Measurements from ENCODE around the gene OGFR.

The OGFR gene

DNA sequence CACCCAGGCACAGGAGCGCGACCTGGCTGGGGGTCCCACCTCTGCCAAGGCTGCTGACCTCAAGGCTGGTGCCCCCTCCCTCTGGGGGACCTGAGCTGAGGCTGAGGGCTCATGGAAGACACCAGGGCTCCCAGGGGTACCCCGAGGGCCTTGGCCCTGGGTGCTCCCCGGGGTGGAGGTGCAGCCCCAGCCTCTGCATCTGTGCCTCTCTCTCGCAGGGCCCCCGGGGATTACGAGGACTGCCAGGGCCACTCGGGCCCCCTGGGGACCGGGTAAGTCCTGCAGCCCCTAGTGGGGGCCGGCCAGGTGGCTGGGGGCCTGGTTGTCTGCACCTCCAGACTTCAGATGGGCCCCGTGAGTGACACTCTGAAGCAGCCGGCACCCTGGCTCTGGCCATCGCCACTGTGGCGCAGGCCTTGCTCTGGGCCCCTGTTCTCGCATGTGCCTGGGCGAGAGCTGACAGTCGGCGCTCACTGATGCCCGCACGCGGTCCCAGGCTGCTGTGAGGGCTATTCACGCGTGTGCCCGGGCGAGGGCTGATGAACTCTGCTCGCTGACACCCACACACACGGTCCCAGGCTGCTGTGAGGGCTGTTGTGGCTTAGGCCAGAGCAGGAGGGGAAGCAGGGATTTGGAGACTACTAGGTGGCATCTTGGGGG, 21.5 kb downstream of the OGFR start:
- DNase-seq (ENCODE audit: low read depth), result no peak

DNA sequence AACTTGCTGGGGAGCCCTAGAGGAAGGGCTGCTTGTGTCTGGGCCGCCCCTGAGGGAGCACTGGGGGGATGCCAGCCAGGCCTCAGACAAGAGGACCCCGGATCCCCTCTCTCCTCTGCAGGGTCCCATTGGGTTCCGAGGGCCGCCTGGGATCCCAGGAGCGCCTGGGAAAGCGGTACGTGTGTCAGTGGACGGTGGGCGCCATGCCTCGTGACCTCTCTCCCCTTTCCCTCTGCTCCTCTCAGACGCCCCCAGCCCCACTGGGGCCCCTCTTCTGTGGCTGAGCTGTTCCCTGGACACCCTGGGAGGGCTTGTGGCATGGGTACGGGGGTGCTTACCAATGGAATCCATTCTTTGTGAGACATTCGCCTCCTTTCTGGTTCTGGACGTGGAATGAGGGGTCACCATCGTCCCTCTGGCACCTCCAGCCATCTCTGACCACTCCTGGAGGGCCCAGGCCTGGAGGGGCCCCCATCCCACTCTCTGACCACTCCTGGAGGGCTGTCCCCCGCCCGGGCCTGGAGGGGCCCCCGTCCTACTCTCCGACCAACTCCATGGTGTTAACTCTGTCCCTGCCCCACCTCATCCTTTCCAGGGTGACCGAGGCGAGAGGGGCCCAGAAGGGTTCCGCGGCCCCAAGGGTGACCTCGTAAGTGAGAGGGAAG, 22.1 kb downstream of the OGFR start:
- DNase-seq (ENCODE audit: low read depth), result no peak

DNA sequence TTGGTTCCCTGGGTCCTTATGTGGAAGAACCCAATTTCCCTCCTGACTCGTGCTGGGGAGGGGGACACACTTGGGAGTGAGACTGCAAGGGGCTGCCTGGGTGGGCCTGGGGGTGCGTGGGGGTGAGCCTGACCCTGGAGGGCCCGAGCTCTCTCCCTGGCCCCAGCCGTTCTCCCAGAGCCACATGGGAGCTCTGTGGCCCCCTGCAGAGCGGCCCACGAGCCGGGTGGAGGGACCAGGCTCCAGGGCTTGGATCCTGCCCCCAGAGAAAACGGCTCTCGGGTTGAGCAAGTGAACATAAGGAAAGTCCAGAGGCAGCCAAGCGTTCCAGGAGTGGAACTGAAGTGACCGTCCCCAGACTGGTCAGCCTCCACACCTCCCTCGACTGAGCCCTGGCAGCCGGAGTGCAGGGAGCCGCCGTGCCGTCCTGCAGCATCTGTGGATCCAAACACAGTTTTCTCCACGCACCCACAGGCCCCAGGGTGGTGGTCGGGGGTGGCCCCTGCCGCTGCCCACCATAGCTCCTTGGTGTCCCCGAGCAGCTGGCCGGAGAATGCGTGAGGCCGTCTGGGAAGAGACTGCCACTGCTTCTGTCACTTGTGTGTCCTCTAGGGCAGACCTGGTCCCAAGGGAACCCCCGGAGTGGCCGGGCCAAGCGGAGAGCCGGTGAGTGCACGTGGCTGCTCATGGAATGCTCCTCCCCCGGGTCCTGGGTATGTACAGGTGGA, 22.8 kb downstream of the OGFR start:
- no peak for DNase-seq (ENCODE audit: low read depth)

DNA sequence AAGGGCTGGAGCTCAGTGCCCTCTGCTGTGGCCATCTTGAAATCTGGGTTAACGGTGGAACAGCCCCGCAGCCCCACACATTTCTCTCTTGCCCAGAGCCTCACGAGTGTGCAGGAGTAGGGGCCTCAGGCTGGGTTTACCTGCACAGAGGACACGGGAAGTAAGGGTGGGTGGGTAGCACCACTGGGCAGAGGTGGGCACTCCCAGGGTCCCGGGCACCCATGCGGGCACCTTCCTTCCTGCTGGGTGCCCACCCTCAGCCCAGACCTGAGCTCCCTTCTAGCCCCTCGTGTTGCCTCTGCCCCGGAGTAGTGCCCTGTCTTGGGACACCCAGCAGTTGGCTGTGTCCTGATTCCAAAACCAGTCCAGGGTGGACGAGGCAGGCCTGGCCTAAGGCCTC, 23.4 kb downstream of the OGFR start:
- DNase-seq (ENCODE audit: low read depth), result no peak

DNA sequence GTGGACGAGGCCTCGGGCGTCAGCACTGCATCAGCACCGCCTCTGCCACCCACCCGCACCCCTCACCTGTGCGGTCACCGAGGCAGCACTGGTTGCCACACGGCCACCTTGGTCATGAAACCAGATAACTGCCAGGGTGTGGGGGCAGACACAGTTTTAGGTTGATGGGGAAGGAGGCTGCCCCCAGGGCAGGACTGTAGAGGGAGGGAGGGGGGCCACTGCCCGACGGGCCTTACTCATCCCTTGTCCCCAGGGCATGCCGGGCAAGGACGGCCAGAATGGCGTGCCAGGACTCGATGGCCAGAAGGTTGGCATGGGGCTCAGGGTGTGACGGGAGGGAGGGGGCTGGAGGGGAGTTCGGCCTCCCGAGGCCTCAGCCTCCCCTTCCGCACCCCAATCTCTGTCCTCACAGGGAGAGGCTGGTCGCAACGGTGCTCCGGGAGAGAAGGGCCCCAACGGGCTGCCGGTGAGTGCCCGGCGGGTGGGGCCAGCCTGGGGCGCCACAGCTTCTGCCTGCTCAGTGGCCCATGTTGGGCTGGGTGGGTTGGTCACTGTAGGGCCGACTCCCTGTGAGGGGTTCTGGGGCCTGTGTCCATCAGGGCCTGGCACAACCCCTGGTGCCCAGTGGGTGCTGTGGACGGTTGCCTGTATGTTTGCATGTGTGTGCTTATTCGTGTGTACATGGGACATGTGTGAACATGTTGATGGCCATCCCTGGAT, 24.0 kb downstream of the OGFR start:
- DNase-seq (ENCODE audit: low read depth), result no peak

DNA sequence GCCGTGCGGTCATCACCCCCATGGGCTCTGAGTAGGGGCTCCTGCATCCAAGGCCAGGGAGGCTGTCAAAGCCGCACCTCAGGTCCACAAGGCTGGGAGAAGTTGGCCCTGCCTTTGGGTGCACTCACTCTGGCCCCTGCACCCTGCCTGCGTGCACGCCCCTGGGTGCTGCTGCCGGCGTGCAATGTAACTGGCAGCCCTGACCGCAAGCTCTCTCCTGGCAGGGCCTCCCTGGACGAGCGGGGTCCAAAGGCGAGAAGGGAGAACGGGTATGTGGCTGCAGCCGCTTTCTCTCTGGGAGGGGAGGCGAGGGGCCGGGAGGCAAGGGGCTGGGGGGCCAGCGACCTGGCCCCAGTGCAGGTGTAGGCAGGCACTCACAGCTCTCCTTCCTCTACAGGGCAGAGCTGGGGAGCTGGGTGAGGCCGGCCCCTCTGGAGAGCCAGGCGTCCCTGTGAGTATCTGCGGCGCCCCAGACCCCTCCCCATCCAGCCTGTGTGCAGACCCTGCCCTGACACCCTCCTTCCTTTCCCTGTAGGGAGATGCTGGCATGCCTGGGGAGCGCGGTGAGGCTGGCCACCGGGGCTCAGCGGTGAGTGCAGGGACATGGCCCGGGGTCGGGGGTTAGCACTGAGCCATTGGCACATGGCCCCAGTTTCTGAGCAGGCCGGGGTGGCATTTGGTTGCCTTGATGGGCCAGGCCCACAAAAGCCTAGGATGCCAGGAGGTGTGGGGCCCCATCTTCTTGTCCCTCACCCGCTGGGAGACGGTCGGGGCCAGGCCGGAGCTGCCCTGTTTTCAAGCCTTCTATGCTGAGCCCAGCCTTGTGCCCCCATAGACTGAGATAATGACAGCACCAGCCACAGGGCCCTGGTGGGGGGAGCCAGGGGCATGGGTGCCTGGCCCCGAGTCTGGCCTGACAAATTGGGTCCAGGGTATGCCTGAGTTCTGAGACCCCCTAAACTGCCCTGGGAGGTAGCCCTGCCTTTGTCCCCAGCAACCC, 24.9 kb downstream of the OGFR start:
- no peak for DNase-seq (ENCODE audit: low read depth)

DNA sequence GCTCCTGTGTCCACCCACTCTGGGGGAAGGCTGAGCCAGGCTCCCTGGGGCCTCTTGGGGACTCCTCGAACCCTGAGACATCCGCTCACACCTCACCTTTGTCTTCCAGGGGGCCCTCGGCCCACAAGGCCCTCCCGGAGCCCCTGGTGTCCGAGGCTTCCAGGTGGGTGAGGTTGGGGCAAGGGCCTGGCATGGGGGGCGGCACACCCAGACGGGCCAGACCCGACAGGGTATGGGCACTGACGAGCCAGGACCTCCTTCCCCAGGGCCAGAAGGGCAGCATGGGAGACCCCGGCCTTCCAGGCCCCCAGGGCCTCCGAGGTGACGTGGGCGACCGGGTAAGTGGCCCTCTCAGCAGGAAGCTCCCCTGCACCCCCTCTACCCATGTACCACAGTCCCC, 25.6 kb downstream of the OGFR start:
- DNase-seq (ENCODE audit: low read depth), result no peak

DNA sequence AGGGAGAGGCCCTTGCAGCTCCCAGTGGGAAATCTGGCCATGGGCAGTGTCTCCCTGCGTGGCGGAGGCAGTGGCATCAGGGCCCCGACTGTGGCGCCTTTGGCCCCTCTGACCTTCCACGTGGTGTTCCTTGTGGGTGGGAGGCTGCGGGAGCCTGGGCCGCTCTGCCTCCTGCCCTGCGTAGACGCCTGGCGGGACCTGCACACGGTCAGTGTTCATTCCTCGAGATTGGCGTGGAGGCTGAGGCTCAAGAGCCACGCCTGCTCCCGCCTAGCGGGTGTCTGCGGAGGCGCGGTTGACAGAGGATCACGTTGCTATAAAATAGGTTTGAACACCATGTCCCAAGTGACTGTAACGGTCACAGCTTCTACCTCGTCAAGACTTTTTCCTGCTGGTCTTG, 26.2 kb downstream of the OGFR start:
- no peak for DNase-seq (ENCODE audit: low read depth)

DNA sequence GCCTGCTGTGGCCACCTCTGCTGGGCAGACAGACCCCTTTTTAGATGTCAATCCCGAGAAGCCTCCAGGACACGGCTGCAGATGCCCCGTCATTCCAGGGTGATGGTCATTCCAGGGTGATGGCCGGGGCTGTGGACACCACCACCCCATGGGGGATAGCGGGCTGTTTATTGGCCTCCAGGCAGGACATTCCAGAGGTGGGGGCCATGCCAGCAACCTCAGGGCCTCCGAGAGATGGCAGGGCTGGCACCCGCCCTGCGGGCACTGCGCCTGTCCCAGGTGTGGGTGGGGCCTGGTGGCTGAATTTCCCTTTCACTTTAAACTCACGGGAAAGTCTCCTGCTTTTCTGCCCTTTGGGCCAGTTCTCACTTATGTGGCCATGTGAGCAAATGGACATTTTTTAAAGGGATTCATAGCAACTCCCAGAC, 26.7 kb downstream of the OGFR start:
- DNase-seq (ENCODE audit: low read depth), result no peak

DNA sequence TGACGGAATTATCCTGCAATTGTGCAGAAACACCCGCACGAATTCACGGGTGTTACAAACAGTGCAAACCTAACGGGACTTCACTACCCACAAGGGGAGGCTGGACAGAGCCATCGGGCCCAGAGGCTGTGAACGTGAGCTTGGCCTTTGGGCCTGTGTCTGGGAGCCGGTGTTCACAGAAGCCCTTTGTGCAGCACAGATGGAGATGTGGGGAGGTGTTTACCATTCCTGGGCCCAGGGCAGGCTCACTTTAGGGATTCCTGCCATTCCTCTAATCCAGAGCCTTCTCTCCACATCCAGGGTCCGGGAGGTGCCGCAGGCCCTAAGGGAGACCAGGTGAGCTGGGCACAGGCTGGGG, 27.2 kb downstream of the OGFR start:
- DNase-seq (ENCODE audit: low read depth), result no peak

DNA sequence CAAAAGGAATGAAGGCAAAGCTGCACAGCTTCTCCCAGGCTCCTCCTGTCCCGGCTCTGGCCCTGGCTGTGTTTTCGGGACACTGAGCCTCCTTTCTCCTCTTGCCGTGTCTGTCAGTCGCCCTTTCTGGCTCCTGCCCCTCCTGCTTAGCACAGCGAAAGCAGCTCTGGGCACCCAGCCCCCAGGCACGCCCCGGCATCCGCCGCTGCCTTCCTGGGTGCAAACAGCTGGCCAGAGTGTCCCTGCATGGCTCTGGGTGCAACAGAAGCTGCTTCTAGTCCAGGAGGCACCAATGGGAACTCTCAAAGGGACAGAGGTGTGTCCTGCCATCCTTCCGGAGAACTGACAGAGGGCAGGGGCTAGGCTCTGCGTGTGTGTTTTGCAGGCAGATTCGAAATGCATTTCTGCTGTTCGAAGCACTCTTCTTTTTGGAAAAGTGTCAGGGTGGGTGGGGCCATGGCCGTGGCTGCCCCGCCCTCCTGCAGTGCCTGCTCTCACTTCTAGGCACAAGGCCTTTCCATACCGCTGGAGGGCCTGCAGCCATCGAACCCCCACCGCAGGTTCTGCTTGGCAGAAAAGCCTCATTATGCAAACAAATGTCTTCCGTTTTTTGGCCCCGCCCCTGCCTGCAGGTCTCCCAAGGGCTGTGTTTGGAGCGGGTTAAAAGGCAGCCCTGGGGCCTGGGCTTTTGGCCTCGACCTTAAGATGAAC, 27.7 kb downstream of the OGFR start:
- DNase-seq (ENCODE audit: low read depth), result peak; percentile 40

DNA sequence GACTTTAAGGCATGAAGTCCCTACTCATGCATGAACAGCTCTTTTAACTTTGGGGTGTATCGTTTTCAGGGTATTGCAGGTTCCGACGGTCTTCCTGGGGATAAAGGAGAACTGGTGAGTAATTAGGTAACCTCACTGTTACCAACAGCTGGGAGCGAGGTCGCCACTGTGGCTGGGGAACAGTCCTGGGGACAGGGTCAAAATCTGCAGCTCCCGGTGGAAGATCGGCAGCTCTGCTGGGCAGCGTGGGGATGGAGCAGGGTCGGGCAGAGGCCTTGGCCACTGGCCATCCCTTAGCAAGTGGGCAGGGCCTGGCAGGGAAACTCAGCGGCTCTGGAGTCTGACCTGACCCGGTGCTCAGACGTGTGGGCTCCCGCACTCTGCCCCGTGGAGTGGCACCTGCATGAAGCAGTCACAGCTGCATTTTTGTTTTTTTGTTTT, 28.3 kb downstream of the OGFR start:
- no peak for DNase-seq (ENCODE audit: low read depth)

DNA sequence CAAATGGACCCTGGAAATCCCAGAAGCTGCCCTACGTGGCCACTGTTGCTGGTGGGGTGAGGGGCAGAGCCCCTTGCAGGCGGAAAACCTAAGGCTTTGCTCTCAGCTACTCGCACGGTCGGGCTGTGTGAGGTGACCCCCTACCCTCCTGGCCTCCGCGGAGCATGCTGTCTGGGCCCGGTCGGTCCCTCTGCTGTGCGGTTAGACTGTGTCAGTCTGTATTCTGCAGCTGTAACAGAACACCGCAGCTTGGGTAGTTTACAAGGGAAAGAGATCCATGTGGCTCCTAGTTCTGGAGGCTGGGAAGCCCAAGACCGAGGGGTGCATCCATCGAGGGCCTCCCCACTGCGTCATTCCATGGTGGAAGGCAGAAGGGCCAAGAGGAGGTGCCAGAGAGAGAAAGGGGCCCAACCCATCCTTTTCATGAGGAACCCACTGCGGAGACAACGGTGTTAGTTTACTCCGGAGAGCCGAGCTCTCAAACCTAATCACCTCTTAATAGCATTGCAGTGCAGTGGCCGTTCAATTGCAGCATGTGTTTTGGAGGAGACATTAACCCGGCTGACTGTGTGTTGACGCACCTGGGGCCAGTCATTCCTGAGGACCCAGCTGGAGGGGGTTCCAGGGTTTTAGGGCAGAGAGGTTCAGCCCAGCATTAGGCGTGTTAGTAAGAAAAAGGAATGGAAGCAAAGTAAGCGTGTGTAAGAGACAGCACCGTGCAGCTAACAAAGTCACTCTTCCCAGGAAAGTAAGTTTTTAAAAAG, 30.5 kb downstream of the OGFR start:
- DNase-seq (ENCODE audit: low read depth), result no peak

DNA sequence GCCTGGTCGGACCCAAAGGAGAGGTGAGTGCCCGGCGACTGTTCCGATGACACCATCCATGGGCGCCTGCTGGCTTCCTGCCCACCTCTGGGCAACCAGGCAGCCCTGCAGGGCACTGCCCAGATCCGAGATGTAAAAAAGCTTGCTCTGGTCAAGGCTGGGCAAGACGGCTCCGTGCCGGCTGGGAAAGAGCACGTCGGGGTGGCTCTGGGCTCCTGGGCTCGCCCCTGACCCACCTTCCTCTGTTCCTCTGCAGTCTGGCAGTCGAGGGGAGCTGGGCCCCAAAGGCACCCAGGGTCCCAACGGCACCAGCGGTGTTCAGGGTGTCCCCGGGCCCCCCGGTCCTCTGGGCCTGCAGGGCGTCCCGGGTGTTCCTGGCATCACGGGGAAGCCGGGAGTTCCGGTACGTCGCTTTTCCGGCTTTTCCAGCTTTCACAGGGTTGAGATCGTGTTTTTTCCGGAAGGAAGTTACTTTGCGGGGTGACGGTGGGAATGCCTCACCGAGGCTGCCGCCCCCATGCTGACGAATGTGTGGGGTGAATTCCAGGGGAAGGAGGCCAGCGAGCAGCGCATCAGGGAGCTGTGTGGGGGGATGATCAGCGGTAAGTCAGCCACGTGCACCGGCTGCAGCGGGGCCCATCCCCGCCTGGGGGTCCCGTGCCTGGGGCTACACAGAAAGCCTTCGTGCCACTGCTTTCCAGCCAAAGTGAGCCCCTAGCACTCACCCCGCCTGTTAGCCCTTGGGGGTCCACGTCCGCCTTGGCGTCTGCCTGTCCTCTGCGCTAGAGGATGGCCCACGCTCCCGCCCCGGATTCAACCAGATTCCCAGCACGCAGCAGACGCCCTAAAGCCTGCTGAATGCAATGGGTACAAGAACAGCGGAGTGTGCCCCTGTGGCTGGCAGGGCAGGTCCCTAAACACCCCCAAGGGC, 31.6 kb downstream of the OGFR start:
- DNase-seq (ENCODE audit: low read depth), result no peak

DNA sequence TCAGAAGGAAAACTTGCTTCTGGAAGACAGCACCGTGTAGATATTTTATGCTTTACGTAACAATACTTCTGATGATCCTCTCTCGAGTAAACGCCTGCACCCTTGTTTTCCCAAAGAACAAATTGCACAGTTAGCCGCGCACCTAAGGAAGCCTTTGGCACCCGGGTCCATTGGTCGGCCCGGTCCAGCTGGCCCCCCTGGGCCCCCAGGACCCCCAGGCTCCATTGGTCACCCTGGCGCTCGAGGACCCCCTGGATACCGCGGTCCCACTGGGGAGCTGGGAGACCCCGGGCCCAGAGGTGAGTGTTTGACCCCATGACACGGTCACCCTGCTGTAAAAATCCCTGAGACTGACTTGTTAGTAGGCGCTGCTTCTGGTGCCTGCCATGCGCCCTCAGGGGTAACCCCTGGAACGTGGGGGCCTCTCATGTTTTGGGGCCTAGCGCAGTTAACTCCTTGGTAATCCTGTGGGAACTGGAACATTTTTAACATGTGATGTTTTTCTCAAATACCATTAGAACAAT, 32.4 kb downstream of the OGFR start:
- DNase-seq (ENCODE audit: low read depth), result no peak

DNA sequence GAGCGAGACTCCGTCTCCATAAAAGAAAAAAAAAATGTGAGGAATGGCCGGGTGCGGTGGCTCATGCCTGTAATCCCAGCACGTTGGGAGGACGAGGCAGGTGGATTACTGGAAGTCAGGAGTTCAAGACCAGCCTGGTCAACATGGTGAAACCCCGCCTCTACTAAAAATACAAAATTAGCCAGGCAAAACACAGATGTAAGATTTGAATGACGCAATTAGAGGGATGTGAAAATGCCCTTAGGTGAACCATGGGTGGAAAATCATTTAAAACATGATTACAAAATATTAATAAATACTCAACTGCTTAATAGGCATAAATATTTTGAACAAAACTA, 33.1 kb downstream of the OGFR start:
- DNase-seq (ENCODE audit: low read depth), result no peak

DNA sequence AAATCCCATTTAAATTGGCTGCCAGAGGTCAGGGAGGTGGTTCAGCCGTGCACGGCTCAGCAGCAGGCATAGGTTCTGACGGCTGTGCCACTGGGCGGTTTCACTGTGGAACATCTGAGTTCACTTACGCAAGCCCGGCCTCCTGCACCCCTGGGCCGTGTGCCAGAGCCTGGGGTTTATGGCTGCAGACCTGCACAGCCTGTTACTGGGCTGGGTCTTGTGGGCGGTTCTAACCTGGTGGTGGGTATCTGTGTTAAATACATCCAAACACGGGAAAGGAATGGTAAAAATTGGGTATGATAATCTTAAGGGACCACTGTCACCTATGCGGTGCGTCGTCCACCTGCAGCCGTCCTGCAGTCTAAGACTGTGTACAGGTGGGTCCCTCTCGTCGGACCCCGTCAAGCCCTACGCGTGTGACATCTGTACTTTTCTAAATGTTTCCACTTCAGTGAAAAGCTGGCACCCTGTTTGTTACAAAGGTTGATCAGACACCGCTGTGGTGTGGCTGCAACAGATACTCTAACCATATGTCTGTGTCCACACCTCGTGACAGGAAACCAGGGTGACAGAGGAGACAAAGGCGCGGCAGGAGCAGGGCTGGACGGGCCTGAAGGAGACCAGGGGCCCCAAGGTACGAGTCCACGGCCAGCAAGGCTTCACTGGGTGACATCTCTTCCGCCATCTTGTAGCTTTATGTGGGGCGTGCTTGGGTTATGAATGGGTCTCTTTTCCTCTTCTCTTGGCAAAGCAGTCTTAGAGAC, 33.7 kb downstream of the OGFR start:
- DNase-seq (ENCODE audit: low read depth), result no peak

DNA sequence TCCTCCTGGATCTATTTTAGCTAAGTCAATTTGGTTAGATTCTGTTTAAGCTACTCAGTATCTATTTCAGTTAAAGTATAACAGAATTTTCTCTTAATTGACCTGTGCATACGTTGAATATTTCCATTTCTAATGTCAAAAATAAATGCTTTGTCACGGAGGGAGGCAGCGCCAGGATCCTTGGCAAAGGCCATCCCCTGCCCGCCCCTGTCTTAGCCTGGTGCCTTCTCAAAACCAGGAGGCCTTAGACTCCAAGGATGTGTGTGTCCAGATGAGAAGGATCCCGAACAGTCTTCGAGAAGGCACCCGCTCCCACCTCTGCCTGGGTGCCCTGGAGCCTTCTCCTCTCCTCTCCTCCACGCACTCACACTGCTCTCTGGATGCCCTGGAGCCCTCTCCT, 34.6 kb downstream of the OGFR start:
- DNase-seq (ENCODE audit: low read depth), result no peak
